AG10803 (cell line): ENCODE data around the gene RPRD1B.

Experiments used
- DNase-seq: peaks from one replicate; pipeline ENCODE4 v3.0.0; 2010; ENCODE audit warnings: low read depth
- H3K4me3 ChIP-seq: 2 replicates; pipeline ENCODE4 v1.5.1; 2011; ENCODE audit warnings: mild to moderate bottlenecking, low read length, control low read depth
- TF ChIP-seq, protein P1 (sequence below): conservative IDR thresholded peaks from 2 replicates; pipeline ENCODE4 v1.5.1; 2011; ENCODE audit warnings: mild to moderate bottlenecking, low read length, control low read depth, inconsistent platforms

RPRD1B gene

DNA sequence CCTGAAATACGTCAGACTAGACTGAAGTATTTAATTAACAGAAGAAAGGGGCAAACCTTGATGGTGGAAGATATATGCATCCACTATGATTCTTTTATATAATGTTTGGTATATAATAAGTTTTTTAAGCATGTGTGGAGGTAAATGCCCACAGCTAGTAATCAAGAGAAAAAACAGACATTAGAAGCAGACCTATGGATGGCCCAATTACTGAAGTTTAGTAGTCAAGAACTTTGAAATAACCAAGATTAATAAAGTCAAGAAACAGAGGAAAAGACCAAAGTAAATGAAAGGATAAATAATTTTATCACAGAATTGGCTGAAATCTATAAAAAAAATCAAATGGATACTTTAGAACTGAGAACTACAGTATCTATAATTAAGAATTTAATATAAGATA is 15.6 kb upstream of the RPRD1B start:
- no peak overlapping the region for H3K4me3 ChIP-seq
- DNase-seq: no peak
- TF ChIP-seq, protein P1, sequence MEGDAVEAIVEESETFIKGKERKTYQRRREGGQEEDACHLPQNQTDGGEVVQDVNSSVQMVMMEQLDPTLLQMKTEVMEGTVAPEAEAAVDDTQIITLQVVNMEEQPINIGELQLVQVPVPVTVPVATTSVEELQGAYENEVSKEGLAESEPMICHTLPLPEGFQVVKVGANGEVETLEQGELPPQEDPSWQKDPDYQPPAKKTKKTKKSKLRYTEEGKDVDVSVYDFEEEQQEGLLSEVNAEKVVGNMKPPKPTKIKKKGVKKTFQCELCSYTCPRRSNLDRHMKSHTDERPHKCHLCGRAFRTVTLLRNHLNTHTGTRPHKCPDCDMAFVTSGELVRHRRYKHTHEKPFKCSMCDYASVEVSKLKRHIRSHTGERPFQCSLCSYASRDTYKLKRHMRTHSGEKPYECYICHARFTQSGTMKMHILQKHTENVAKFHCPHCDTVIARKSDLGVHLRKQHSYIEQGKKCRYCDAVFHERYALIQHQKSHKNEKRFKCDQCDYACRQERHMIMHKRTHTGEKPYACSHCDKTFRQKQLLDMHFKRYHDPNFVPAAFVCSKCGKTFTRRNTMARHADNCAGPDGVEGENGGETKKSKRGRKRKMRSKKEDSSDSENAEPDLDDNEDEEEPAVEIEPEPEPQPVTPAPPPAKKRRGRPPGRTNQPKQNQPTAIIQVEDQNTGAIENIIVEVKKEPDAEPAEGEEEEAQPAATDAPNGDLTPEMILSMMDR: no peak

DNA sequence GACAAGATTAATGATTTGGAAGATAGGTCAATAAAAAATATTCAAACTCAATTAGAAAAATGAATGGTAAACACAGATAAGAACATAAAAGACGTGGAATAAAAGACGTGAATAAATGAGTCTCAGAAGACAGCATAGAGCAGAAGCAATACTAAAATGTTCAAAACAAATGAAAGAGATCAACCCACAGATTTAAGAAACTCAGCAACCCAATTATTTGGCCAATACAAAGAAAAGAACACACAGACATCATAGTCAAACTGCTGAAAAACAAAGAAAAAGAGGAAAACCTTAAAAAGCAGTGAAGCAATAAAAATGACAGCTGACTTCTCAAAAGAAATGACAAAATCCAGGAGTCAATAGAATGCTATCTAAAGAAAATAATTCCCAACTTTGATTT is 15.2 kb upstream of the RPRD1B start:
- TF ChIP-seq, protein P1: no peak
- no peak overlapping the region for H3K4me3 ChIP-seq
- DNase-seq: no peak

DNA sequence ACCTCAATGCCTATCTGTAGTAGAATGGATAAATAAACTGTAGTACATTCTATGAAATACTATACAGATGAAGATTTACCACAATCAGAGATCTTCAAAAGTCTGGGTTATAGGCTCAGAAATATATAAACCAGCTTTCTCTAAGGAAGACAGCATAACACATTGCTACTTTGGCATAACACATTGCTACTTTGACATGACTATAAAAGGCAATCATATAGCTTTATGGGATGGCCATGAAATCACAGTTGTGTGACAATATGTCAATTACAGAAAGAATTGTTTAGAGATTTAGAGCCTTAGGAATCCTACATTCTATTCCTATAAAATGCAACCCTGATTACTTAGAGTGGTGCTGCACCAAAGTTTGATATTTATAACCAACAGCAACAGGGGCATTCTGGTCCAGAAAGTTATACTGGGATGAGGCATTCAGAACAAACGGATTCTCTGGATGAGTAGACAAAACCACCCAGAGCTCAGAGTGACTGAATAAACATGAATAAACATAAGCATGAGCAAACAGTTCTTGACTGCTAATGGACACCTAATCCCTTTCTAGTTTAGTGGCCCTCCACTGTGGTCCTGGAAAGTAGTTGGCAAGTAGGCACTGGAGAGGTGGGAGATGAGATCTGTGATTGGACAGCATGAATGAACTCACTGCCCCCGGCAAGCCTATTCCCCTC is 12.3 kb upstream of the RPRD1B start:
- no peak overlapping the region for H3K4me3 ChIP-seq
- TF ChIP-seq, protein P1: no peak
- no peak for DNase-seq

DNA sequence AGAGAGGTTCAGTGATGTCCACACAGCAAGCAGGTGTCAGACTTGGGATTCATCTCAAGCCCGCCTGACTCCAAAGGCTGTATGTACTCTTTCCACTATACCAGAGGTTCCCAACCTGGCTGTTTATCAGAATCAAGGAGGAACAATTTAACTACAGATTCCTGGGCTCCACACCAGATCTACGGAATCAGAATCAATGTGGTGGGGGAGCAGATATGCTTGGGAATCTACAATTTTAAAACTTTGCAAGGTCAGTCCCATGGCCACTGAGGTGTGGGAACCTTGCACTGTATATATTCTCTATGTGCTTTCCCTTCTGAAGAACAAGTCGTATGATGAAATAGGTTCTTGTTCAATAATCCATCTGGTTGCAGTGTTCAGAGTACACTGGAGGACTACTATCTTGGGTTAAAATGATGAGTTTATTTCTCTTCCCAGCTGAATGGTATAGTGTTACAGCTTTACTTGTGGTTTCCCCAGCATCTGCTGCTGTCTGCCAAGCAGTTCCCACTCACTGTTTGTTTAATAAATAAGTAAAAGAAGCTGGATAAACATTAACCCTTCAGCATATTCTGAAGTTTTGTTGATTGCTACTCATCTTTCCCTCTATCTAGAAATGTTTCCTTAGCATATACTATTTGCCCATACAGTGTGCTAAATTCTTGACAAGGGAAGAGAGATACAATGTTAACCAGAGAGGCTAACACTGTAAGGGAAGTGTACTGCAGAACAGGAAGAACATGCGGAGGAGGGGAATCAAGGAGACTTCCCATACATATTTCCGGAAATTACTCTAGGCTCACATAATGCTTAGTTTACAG is 10.2 kb upstream of the RPRD1B start:
- DNase-seq: peak; percentile 71
- TF ChIP-seq, protein P1: no peak
- H3K4me3 ChIP-seq: no peak overlapping the region

DNA sequence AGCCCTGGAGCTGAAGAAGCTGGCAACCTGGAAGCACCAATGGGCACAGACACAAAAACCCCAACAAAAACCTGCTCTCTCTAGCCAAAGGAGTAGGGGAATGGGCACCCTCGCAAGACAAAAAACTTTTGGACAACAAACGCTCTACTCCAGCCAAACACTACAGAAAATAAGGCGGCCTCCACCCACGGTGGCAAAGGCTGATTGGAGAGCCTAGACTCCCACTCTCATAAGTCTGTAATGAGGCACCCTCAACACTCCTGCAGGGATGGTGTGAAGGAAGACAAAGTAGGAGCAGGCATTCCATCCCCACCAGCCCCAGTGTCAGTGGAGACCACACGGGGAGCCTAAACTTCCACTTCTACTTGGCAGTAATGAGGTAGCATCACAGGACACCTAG is 9.1 kb upstream of the RPRD1B start:
- DNase-seq: no peak
- no peak overlapping the region for H3K4me3 ChIP-seq
- TF ChIP-seq, protein P1: no peak

DNA sequence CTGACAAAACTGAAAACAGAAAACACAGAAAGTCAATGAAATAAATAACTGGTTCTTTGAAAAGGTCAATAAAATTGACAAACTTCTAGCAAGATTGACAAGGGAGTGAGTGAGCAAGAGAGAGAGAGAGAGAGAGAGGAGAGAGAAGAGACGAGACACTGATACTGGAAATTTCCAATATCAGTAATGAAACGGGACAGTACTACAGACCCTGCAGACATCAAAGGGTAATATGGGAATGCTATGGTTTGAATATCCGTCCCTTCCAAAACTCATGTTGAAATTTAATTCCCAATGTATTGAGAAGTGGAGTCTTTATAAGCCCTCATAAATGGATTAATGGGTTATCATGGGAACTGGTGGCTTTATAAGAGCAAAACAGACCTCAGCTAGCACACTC is 4.1 kb upstream of the RPRD1B start:
- no peak overlapping the region for H3K4me3 ChIP-seq
- TF ChIP-seq, protein P1: no peak
- DNase-seq: no peak

DNA sequence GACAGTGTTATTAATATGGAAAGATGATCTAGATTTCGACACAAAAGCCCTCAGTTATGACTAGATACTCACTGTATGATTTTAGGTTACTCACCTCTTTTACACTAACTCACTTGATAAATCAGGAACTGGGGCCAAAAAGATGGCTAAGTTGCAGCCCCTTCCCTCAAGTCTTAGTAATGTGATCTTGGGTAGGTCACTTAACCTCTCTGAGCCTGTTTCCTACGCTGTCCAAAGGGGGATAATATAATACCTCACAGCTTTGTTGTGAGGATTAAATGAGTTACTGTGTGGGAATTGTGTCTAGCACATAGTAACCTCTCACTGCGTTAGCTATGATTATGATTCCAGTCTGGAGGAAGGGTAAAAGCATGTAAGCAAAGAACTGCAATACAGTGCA is 1.6 kb upstream of the RPRD1B start:
- H3K4me3 ChIP-seq: no peak overlapping the region; the same call in 1 of the 2 replicates
- DNase-seq: no peak
- TF ChIP-seq, protein P1: no peak
